ENCODE results near the gene MEGF8.
"Not testable (repeated sequence)": the region's sequence is repeated elsewhere in the genome, so short reads cannot be mapped to it uniquely, and the experiment has no call there.

MEGF8 gene

DNA sequence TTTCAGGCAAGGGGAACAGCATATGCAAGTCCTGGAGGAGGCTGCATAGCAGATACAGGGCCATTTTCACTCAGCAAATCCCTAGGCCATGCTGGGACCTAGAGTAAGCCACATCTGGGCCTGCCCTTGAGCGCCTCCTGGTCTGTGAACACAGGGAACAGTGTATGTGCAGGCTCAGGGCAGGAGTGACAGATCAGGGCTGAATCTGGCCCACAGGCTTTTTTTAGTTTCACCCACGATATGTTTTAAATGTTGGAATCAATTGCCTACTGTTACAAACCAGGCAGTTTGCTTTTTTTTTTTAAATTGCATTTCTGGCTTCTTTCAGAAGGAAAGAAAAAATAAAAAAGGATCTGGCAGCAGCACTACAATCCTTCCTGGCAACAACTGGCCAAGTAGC lies 13.8 kb upstream of the MEGF8 start:
- DNase-seq, result no peak

DNA sequence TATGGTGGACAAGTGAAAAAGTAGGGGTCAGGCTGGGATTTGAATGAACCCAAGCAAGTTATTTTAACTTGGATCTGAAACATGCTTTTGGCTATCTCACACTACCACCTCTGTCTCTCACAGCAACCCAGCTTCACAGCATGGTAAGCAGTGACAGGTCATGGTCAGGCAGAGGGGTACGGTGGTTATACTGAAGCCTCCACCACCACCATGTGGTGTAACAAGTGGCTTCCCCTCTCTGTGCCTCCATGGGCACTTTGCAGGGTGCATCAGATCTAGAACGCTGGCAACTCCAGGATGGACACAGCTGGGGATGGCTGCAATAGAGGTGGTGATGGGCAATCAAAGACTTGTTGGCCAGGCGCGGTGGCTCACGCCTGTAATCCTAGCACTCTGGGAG lies 13.1 kb upstream of the MEGF8 start:
- no peak for DNase-seq

DNA sequence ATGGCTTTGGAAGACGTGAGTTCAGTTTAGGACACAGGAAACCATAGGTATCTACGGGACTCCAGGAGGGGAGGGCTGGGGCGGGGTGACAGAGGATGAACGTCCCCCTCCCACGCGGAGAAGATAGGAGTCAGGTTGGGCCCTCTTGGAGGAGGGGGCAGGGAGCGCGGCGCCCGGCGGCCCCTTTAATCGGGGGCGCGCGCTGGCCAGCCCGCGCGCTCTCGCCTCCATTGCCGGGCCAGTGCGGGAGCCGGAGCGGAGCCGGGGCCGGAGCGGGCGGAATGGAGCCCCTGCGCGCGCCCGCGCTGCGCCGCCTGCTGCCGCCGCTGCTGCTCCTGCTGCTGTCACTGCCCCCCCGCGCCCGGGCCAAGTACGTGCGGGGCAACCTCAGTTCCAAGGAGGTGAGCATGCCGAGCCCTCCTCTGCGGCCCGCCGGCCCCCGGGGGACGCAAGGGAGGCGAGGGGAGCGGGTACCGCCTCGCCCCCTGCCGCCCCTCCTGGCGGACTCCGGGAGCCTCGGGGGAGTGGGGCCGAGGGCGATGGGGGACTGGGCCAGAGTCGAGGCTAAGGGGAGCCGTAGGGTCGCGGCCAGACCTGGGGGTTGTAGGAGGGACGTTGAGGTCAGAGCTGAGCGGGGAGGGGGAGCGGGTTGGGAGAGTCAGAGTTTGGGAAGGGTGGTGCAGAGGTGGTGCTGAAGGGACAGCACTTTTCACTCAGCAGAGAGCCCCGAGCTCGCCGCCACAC lies 12.2 kb upstream of the MEGF8 start, which contains the start of gene TMEM145:
TSS of gene TMEM145 (plus strand) at position 214 of the 744 bp plus-strand sequence. CDS start at position 282, 68 bp downstream.
- peak; percentile 73 for DNase-seq

- no peak for DNase-seq
Measured at GRCh38 chr19:42313840-42314755, 11.3 kb upstream of the MEGF8 start.

- DNase-seq, result no peak
Measured at GRCh38 chr19:42315024-42315423, 10.4 kb upstream of the MEGF8 start.

- no peak for DNase-seq
Measured at GRCh38 chr19:42316223-42317211, 8.9 kb upstream of the MEGF8 start.

- DNase-seq, result no peak
Measured at GRCh38 chr19:42317535-42317934, 7.9 kb upstream of the MEGF8 start.

- no peak for DNase-seq
Measured at GRCh38 chr19:42322305-42322704, 3.1 kb upstream of the MEGF8 start.

GRCh38 chr19:42323473-42323851 lies 2.0 kb upstream of the MEGF8 start:
- DNase-seq, result no peak

GRCh38 chr19:42323852-42324654 lies 1.4 kb upstream of the MEGF8 start:
- no peak for DNase-seq

- no peak for DNase-seq
Measured at GRCh38 chr19:42324655-42325307, 654 bp upstream of the MEGF8 start.

- DNase-seq, result no peak
Measured at GRCh38 chr19:42325896-42326771, 699 bp downstream of the MEGF8 start.

GRCh38 chr19:42326969-42327368 lies 1.5 kb downstream of the MEGF8 start:
- no peak for DNase-seq

DNA sequence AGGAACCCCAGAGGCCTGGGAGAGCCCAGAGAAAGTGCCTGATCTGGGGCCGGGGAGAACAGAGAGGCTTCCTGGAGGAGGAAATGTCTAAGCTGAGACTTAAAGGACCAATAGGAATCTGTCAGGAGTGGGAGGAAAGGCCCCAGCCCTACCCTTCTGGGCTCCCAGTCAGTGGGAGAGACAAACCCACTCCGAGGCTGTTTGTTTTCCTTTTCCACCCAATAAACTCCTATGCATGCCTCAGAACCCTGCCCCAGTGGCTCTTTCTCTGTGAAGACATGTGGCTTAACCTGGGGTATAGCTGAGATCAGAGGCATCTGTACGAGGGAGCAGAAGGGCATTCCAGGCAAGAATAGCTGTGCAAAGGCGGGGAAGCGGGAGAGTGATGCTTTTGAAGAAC lies 1.9 kb downstream of the MEGF8 start:
- DNase-seq, result no peak

DNA sequence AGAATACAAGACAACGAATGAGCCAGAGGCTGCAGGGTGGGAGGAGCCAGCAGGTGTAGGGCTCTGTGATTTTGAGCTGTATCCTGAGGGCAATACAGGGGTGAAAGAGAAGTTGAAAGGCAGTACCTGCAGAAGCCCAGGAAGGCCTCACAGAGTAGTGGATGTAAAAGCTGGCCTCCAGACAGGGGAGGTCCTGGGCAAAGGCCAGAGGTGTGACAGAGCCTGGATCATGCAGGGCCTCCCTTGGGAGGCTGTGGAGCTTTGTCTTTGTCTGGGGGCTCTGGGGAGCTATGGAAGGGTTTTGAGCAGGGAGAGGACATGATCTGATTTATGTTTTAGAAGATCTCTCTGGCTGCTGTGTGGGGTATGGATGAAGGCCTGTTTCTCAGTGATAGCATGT lies 2.7 kb downstream of the MEGF8 start:
- no peak for DNase-seq

GRCh38 chr19:42328854-42329253 lies 3.4 kb downstream of the MEGF8 start:
- DNase-seq, result no peak

DNA sequence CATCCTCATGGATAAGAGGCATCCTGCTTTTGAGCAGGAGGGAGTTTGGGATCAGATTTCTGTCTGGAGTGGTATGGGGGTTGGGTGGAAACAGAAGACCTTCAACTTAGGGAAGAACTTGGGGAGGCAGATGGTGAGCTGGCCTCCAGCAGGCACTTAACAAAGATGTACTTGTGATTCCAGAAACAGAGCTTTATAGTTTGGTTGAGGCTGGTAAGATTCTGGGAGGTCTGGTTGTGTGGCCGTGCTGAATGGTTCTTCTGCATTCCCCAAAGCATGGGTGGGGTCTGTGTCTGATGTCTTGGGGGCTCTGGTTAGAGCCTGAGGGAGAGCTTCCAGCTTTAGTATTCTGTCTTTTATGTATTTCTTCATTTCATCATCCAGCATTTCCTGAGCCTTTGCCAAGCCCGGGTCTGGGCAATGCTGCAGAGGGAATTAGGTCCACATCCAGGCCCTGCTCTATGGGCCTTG lies 4.8 kb downstream of the MEGF8 start:
- DNase-seq, result no peak

DNA sequence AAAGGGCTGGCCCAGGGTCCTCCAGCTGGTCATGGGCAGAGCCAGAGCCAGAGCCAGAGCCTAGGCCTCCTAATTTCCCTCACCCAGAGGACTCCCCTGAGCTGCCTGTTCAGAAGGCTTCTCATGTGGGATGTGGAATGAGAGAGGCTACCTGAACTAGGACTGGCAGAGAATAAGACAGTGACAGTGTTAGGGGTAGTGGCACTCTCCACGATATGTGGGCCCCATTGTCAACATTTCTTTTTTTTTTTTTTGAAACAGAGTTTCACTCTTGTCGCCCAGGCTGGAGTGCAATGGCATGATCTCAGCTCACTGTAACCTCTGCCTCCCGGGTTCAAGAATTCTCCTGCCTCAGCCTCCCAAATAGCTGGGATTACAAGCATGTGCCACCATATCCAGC lies 5.9 kb downstream of the MEGF8 start:
- not testable (repeated sequence) for DNase-seq

- DNase-seq, result no peak
Measured at GRCh38 chr19:42332059-42332458, 6.6 kb downstream of the MEGF8 start.

GRCh38 chr19:42333018-42333417 lies 7.6 kb downstream of the MEGF8 start:
- DNase-seq, result no peak
